HG03457 (cell line): ENCODE data around the gene MBTPS1.

ENCODE experiments used
- ATAC-seq: cut with Tn5 transposase; IDR thresholded peaks from one replicate; pipeline ENCODE4 v1.9.1; 2021; ENCODE audit warnings: moderate number of reproducible peaks; ENCODE audit not compliant: unreplicated experiment

Gene MBTPS1

GRCh38 chr16:84055366-84055765 lies 61.4 kb downstream of the MBTPS1 start:
- no peak for ATAC-seq

GRCh38 chr16:84054916-84055315 lies 61.8 kb downstream of the MBTPS1 start:
- ATAC-seq, result no peak

GRCh38 chr16:84054271-84054670 lies 62.5 kb downstream of the MBTPS1 start:
- no peak for ATAC-seq

GRCh38 chr16:84053237-84053636 lies 63.5 kb downstream of the MBTPS1 start:
- ATAC-seq, result no peak

- ATAC-seq, result no peak
Observed at GRCh38 chr16:84052071-84052622, 64.6 kb downstream of the MBTPS1 start.

GRCh38 chr16:84050316-84050715 lies 66.4 kb downstream of the MBTPS1 start:
- ATAC-seq, result no peak

GRCh38 chr16:84049403-84050060 lies 67.2 kb downstream of the MBTPS1 start:
- ATAC-seq, result no peak

GRCh38 chr16:84048871-84049270 lies 67.9 kb downstream of the MBTPS1 start:
- ATAC-seq, result no peak

- ATAC-seq, result no peak
Observed at GRCh38 chr16:84048270-84048669, 68.5 kb downstream of the MBTPS1 start.

- no peak for ATAC-seq
Observed at GRCh38 chr16:84047626-84048025, 69.1 kb downstream of the MBTPS1 start.

GRCh38 chr16:84047206-84047605 lies 69.5 kb downstream of the MBTPS1 start:
- ATAC-seq, result no peak

GRCh38 chr16:84045818-84046470 lies 70.8 kb downstream of the MBTPS1 start:
- no peak for ATAC-seq

- ATAC-seq, result no peak
Observed at GRCh38 chr16:84045001-84045817, 71.5 kb downstream of the MBTPS1 start.

GRCh38 chr16:84044118-84044488 lies 72.6 kb downstream of the MBTPS1 start:
- no peak for ATAC-seq

GRCh38 chr16:84043486-84044117 lies 73.1 kb downstream of the MBTPS1 start:
- ATAC-seq, result no peak

GRCh38 chr16:84042879-84043485 lies 73.8 kb downstream of the MBTPS1 start:
- no peak for ATAC-seq

GRCh38 chr16:84042308-84042878 lies 74.3 kb downstream of the MBTPS1 start, which contains the start of gene SLC38A8:
TSS of gene SLC38A8 (minus strand) at chr16:84042795. CDS start at chr16:84042157, 638 bp downstream.
- ATAC-seq, result no peak

- no peak for ATAC-seq
Observed at GRCh38 chr16:84041881-84042280, 74.9 kb downstream of the MBTPS1 start.

- no peak for ATAC-seq
Observed at GRCh38 chr16:84040823-84041820, 75.6 kb downstream of the MBTPS1 start.
